Activated CD4-positive, alpha-beta memory T cell treated with anti-CD3 and anti-CD28 coated beads, Interleukin-2, amount 10 ng/mL, durations not matched to agents 7 days and 5 days (primary cell): ENCODE data around the gene SHISA7. TPM values are rescaled to one million over a fixed set of nuclear protein-coding genes. Genes with fewer than 3 reads are reported as not detected.

ENCODE experiments used
- CTCF ChIA-PET: fragments of 350-600 bp; sonication (Branson Sonifier 250); formaldehyde crosslinking; loops from one replicate; lab custom pipeline; 2021; ENCODE audit warnings: antibody characterized with exemption, inconsistent platforms; lab: Charles Lee
- POLR2A ChIA-PET: fragments of 350-600 bp; sonication (Branson Sonifier 250); formaldehyde crosslinking; loops from one replicate; lab custom pipeline; 2021; ENCODE audit warnings: antibody characterized with exemption; lab: Charles Lee
- DNase-seq: peaks from one replicate; pipeline ENCODE4 v3.0.0-alpha.2; 2020
- H3K27ac Mint-ChIP-seq: one replicate; pipeline ENCODE4 v1.8.0; 2021; ENCODE audit warnings: mild to moderate bottlenecking, mixed read lengths
- H3K27me3 Mint-ChIP-seq: one replicate; pipeline ENCODE4 v1.8.0; 2021; ENCODE audit warnings: mixed read lengths
- H3K36me3 Mint-ChIP-seq: one replicate; pipeline ENCODE4 v1.8.0; 2021; ENCODE audit warnings: low read depth, mixed read lengths
- H3K4me1 Mint-ChIP-seq: one replicate; pipeline ENCODE4 v1.8.0; 2021; ENCODE audit warnings: mixed read lengths
- H3K4me3 Mint-ChIP-seq: one replicate; pipeline ENCODE4 v1.8.0; 2021; ENCODE audit warnings: mild to moderate bottlenecking, mixed read lengths
- H3K9me3 Mint-ChIP-seq: one replicate; pipeline ENCODE4 v1.8.0; 2021; ENCODE audit warnings: mixed read lengths
- total RNA-seq, 2 experiments: library from RNA; stranded (reverse); gene quantifications; one replicate each; pipeline ENCODE4 v1.2.3, GENCODE V29; 2021

SHISA7 gene
- total RNA-seq, 2 experiments from 2014 or later: not detected

- ChIA-PET POLR2A (no interaction called here), CTCF (interaction anchor here (3.5 kb wide), 1 partner anchor 12 kb away, joined by 40 read pairs; no protein-coding TSS in a partner anchor)
- H3K27ac Mint-ChIP-seq: no peak overlapping the region
- H3K27me3 Mint-ChIP-seq: no peaks in the 10 kb centered on the region
- no peaks in the 10 kb centered on the region for H3K9me3 Mint-ChIP-seq
- H3K4me1 Mint-ChIP-seq: peaks cover 36% of the 10 kb centered on the region
- H3K36me3 Mint-ChIP-seq: peaks cover 6% of the 10 kb centered on the region
- H3K4me3 Mint-ChIP-seq: peak overlapping the region; percentile 56
- DNase-seq: no peak
Measured at GRCh38 chr19:55479045-55479444, 35.9 kb upstream of the SHISA7 start.

DNA sequence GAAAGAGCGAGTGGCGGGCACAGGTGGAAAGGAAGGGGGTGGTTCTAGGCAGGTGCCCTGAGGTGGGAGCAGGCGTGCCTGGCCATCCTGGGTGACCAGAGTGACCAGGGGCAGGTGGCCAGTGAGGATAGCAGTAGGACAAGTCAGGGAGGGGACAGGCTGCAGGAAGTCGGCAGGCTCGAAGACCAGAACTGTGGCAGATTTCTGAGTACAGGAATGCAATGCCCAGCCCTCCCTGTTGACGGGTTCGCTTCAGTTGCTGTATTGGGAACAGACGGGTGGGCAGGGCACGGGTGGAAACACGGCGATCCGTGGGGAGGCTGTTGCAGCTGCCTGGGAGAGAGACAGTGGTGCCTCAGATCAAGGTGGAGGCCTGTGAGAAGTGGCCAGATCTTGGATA lies 35.3 kb upstream of the SHISA7 start:
- Mint-ChIP-seq H3K4me1 (peaks cover 36% of the 10 kb centered on the region), H3K36me3 (peaks cover 3% of the 10 kb centered on the region), H3K4me3 (peak overlapping the region; percentile 90), H3K27me3 (no peaks in the 10 kb centered on the region), H3K27ac (no peak overlapping the region), H3K9me3 (no peaks in the 10 kb centered on the region)
- ChIA-PET CTCF (interaction anchor here (3.5 kb wide), 1 partner anchor 11 kb away, joined by 40 read pairs; no protein-coding TSS in a partner anchor), POLR2A (no interaction called here)
- no peak for DNase-seq

DNA sequence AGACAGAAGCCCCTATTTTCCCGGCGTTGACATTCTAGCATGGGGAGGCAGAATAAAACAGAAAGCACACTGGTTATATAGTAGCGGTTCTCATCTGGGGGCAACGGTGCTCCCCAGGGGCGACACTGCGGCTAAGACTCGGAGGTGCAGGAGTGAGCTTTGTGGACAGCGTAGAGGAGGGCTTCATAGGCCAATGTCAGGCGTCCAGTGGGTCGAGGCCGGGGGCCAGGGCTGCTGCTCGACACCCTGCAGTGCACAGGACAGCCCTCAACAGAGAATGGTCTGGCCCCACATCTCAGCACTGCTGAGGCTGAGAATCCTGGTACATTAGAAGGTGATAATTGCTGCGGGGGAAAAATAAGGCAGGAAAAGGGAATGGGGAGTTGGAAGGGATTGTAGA lies 34.8 kb upstream of the SHISA7 start:
- Mint-ChIP-seq H3K9me3 (no peaks in the 10 kb centered on the region), H3K27me3 (no peaks in the 10 kb centered on the region), H3K4me3 (peak overlapping the region; percentile 90), H3K4me1 (peaks cover 36% of the 10 kb centered on the region), H3K36me3 (peaks cover 3% of the 10 kb centered on the region), H3K27ac (no peak overlapping the region)
- no peak for DNase-seq
- CTCF ChIA-PET: interaction anchor here (2.3 to 3.5 kb wide), 2 partner anchors 11 to 26 kb away, joined by 38 to 40 read pairs; no protein-coding TSS in a partner anchor
- POLR2A ChIA-PET: interaction anchor here (1.4 kb wide), 1 partner anchor 12 kb away, joined by 3 read pairs; no protein-coding TSS in a partner anchor

GRCh38 chr19:55476100-55476775 lies 33.1 kb upstream of the SHISA7 start, which contains the start of gene ZNF628:
ZNF628 (plus strand) TSS chr19:55476617; CDS start chr19:55479911, 3,294 bp downstream.
- Mint-ChIP-seq H3K36me3 (peaks cover 3% of the 10 kb centered on the region), H3K27ac (peak within 1 kb of the TSS; percentile 86), H3K4me3 (peak within 1 kb of the TSS; percentile 90), H3K27me3 (no peaks in the 10 kb centered on the region), H3K9me3 (no peaks in the 10 kb centered on the region), H3K4me1 (peaks cover 36% of the 10 kb centered on the region)
- POLR2A ChIA-PET: interaction anchor here (0.5 to 2.1 kb wide), 20 partner anchors 10 to 387 kb away, joined by 3 to 24 read pairs (median 4); partner anchors contain the start of genes FIZ1, ISOC2, NAT14 and TMEM238
- peak; percentile 98 for DNase-seq
- CTCF ChIA-PET: interaction anchor here (0.6 to 3.5 kb wide), 13 partner anchors 9 to 184 kb away, joined by 3 to 40 read pairs (median 5); partner anchors contain the start of genes ISOC2, KMT5C, NAT14 and ZNF581

DNA sequence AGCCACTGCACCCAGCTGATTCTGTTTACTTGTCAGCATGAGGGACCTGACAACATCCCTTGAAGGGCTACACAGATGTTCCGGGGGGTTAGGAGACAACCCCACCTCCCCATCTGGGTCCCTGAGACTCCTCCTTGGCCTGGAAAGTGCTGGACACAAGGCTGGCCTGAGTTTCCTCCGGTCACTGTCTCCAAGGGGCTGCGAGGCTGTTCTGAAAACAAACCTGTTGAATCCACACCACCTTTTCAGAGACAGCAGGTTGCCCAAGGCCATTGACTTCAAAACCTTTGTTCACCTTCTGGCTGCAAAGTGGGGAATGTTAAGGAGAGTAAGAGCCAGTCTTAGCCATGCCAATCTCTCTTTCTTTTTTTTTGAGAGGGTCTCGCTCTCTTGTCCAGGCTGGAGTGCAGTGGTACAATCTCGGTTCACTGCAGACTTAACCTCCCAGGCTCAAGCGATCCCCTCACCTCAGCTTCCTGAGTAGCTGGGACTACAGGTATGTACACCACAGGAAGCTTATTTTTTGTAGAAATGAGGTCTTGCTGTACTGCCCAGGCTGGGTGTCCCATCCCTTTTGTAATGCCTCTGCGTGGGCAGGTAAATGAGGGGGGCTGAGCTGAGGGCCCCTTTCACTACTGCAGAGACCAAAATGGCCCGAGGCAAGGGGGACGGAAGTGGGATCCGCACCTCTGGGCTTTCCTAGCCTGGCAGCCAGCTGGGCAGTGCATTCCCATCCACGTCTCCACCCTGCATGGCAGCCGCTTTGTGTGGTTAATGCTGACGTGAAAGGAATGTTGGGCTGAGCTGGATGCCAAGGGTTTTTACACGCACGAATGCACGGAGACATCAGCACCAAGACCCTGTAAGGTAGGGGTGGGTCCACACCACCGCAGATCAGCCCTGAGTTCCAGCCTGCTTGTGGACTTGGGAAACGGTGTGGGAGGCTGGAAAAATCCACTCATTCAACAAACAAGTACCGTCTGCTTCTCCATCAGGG lies 31.5 kb upstream of the SHISA7 start:
- no peak for DNase-seq
- Mint-ChIP-seq H3K4me3 (no peak overlapping the region), H3K27ac (no peak overlapping the region), H3K27me3 (no peaks in the 10 kb centered on the region), H3K9me3 (no peaks in the 10 kb centered on the region), H3K4me1 (peaks cover 31% of the 10 kb centered on the region), H3K36me3 (no peaks in the 10 kb centered on the region)
- ChIA-PET CTCF (interaction anchor here (0.7 to 2.7 kb wide), 2 partner anchors 10 to 29 kb away, joined by 3 to 14 read pairs; partner anchors contain the start of gene NAT14), POLR2A (interaction anchor here (1.3 to 1.7 kb wide), 2 partner anchors 29 to 67 kb away, joined by 3 to 4 read pairs; partner anchors contain the start of gene UBE2S)

GRCh38 chr19:55473225-55474012 lies 30.3 kb upstream of the SHISA7 start:
- Mint-ChIP-seq H3K36me3 (no peaks in the 10 kb centered on the region), H3K4me3 (no peak overlapping the region), H3K27ac (no peak overlapping the region), H3K27me3 (no peaks in the 10 kb centered on the region), H3K9me3 (no peaks in the 10 kb centered on the region), H3K4me1 (peaks cover 20% of the 10 kb centered on the region)
- DNase-seq: no peak
- POLR2A ChIA-PET: interaction anchor here (1.3 to 1.7 kb wide), 2 partner anchors 30 to 66 kb away, joined by 3 to 4 read pairs; partner anchors contain the start of gene UBE2S
- CTCF ChIA-PET: interaction anchor here (0.6 to 2.7 kb wide), 3 partner anchors 11 to 170 kb away, joined by 3 to 14 read pairs (median 3); partner anchors contain the start of gene NAT14

GRCh38 chr19:55472463-55472862 lies 29.4 kb upstream of the SHISA7 start:
- no peak overlapping the region for H3K4me3 Mint-ChIP-seq
- no peak overlapping the region for H3K27ac Mint-ChIP-seq
- ChIA-PET POLR2A (no interaction called here), CTCF (interaction anchor here (2.7 kb wide), 1 partner anchor 32 kb away, joined by 14 read pairs; no protein-coding TSS in a partner anchor)
- peaks cover 16% of the 10 kb centered on the region for H3K4me1 Mint-ChIP-seq
- H3K9me3 Mint-ChIP-seq: no peaks in the 10 kb centered on the region
- no peaks in the 10 kb centered on the region for H3K27me3 Mint-ChIP-seq
- DNase-seq: no peak
- no peaks in the 10 kb centered on the region for H3K36me3 Mint-ChIP-seq

DNA sequence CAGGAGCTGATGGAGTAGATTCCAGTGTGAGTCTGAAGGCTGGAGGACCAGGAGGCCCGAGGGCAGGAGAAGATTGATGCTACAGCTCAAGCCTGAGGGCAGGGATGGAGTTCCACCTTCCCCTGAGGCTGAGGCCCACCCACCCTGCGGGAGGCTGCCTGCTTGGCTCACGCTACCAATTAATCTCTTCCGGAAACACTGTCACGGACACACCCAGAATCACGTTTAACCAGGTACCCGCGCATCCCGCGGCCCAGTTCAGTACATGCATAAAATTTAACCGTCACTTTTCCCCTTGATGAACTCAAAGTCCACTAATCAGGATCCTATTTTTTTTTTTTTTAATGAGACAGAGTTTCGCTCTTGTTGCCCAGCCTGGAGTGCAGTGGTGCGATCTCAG lies 28.2 kb upstream of the SHISA7 start:
- no peak overlapping the region for H3K4me3 Mint-ChIP-seq
- ChIA-PET CTCF (interaction anchor here (0.8 kb wide), 1 partner anchor 10 kb away, joined by 3 read pairs; the partner anchor contains the start of gene ISOC2), POLR2A (no interaction called here)
- H3K4me1 Mint-ChIP-seq: peaks cover 14% of the 10 kb centered on the region
- H3K27ac Mint-ChIP-seq: no peak overlapping the region
- no peaks in the 10 kb centered on the region for H3K27me3 Mint-ChIP-seq
- H3K9me3 Mint-ChIP-seq: no peaks in the 10 kb centered on the region
- H3K36me3 Mint-ChIP-seq: no peaks in the 10 kb centered on the region
- no peak for DNase-seq

- DNase-seq: no peak
- H3K4me1 Mint-ChIP-seq: peaks cover 6% of the 10 kb centered on the region
- H3K27me3 Mint-ChIP-seq: peaks cover 2% of the 10 kb centered on the region
- ChIA-PET POLR2A (interaction anchor here (0.9 kb wide), 1 partner anchor 36 kb away, joined by 3 read pairs; no protein-coding TSS in a partner anchor), CTCF (interaction anchor here (0.6 to 4.0 kb wide), 14 partner anchors 9 to 327 kb away, joined by 3 to 63 read pairs (median 6); partner anchors contain the start of genes NAT14 and ZNF628)
- H3K4me3 Mint-ChIP-seq: no peak overlapping the region
- no peaks in the 10 kb centered on the region for H3K9me3 Mint-ChIP-seq
- H3K36me3 Mint-ChIP-seq: no peaks in the 10 kb centered on the region
- no peak overlapping the region for H3K27ac Mint-ChIP-seq
Measured at GRCh38 chr19:55468054-55468393, 24.9 kb upstream of the SHISA7 start.

DNA sequence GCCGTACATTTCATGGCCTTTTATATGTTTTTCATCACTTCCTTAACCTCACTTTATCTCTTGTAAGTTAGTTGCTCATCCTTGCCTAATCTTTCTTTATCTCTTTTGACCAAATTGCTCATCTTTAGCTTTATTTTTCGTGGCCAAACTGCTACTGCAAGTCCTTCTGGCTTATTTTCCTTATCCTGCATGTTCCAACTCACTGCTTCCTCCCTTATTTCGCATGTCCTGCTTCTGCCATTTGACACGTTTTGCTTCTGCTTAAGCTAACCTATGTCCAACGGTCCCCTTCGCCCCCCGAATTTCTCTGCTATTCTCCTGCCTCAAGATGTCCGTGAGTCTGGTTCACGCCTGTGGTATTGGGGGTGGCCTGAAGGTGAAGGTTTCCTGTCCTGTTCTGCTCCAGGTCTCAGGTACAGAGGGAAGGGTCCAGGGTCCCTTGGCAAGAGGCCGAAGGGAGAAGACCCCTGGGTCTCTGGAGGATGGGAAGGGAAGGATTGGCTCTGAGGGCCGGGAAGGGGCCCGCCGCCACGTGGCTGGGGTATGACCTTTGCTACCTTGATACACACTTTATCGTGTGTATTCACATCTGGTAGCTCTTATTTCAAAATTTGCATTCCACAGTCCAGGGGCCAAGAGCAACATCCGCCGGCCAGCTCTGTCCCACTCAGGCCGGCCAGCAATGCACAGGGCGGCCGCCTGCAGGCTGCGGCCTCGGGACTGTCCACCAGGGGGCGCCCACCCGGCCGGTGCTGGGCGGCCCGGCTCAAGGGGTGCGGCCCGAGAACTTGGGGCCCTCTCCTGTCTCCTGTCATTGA lies 24.3 kb upstream of the SHISA7 start:
- ChIA-PET POLR2A (interaction anchor here (0.9 to 1.9 kb wide), 3 partner anchors 9 to 37 kb away, joined by 3 to 6 read pairs (median 4); partner anchors contain the start of gene ZNF628), CTCF (interaction anchor here (0.6 to 4.0 kb wide), 24 partner anchors 8 to 350 kb away, joined by 3 to 63 read pairs (median 4); partner anchors contain the start of genes NAT14, PPP1R12C, TMEM238 and ZNF628)

DNA sequence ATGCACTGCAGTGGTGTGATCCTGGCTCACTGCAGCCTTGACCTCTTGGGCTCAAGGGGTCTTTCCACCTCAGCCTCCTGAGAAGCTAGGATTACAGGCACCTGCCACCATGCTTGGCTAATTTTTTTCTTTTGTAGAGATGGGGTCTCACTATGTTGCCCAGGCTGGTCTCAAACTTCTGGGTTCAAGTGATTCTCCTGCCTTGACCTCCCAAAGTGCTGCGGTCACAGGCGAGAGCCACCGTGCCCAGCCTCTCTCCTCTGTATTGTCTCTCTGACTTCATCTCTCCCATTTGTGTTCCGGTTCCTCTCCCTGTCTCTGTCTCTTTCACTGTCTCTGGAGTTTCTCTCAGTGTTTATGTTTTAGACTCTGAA lies 23.1 kb upstream of the SHISA7 start:
- DNase-seq: no peak
- no peak overlapping the region for H3K4me3 Mint-ChIP-seq

More for the DNA sequence above, 24.3 kb upstream of the SHISA7 start:
- H3K4me1 Mint-ChIP-seq: peaks cover 6% of the 10 kb centered on the region
- peaks cover 2% of the 10 kb centered on the region for H3K27me3 Mint-ChIP-seq
- no peaks in the 10 kb centered on the region for H3K36me3 Mint-ChIP-seq
- no peaks in the 10 kb centered on the region for H3K9me3 Mint-ChIP-seq
- H3K4me3 Mint-ChIP-seq: no peak overlapping the region
- no peak overlapping the region for H3K27ac Mint-ChIP-seq
- DNase-seq: peak; percentile 73

More for the DNA sequence above, 23.1 kb upstream of the SHISA7 start:
- Mint-ChIP-seq H3K4me1 (peaks cover 15% of the 10 kb centered on the region), H3K27ac (no peak overlapping the region), H3K9me3 (no peaks in the 10 kb centered on the region), H3K27me3 (peaks cover 2% of the 10 kb centered on the region), H3K36me3 (no peaks in the 10 kb centered on the region)
- CTCF ChIA-PET: interaction anchor here (0.8 to 4.0 kb wide), 10 partner anchors 11 to 325 kb away, joined by 3 to 63 read pairs (median 6); partner anchors contain the start of genes ZNF628 and ZNF865
- POLR2A ChIA-PET: interaction anchor here (1.0 to 1.9 kb wide), 2 partner anchors 10 to 38 kb away, joined by 4 to 6 read pairs; partner anchors contain the start of gene ZNF628
